HK-2 (cell line): ENCODE data around the gene DNAJC11.

Source experiments
- DNase-seq: peaks from one replicate; pipeline ENCODE4 v3.0.0-alpha.2; 2018; ENCODE audit not compliant: unreplicated experiment

Gene DNAJC11

DNA sequence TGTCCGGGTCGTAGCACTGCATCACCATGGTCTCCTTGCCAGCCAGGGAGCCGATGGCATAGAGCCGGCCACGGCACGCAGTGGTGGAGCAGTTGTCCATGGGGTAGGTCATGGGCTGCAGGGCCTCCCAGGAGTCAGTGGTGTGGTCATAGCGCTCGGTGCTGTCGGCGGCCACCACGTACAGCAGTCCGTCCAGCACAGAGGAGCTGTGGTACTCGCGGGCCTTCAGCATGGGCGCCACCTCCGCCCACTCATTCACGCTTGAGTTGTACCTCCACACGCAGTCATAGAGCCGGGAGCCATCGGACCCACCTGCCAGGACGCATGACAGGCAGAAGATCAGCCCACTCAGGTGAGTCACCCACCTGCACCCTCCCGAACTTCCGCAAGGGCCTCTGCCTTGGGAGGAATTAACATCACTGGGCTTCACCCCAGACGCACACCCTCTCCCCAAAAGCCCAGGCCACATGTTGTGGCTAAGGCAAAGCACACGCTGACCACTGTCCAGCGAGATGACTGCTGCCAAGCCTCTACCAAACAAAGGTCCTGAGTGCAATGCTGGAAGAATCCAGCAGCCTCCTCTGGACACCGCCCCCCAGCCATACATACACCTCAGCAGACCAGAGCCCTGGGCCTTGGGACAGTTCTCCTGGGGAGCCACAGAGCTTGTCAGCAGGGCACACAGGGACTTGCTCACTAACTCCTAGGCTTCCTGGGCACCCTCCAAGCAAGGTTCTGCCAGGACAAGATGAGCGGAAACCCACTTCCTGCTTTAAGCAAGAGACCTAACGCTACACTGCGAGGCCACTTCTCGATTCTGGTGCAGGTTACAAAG is 102.3 kb downstream of the DNAJC11 start:
- no peak for DNase-seq

- no peak for DNase-seq
Observed at GRCh38 chr1:6597777-6598131, 103.9 kb downstream of the DNAJC11 start.

DNA sequence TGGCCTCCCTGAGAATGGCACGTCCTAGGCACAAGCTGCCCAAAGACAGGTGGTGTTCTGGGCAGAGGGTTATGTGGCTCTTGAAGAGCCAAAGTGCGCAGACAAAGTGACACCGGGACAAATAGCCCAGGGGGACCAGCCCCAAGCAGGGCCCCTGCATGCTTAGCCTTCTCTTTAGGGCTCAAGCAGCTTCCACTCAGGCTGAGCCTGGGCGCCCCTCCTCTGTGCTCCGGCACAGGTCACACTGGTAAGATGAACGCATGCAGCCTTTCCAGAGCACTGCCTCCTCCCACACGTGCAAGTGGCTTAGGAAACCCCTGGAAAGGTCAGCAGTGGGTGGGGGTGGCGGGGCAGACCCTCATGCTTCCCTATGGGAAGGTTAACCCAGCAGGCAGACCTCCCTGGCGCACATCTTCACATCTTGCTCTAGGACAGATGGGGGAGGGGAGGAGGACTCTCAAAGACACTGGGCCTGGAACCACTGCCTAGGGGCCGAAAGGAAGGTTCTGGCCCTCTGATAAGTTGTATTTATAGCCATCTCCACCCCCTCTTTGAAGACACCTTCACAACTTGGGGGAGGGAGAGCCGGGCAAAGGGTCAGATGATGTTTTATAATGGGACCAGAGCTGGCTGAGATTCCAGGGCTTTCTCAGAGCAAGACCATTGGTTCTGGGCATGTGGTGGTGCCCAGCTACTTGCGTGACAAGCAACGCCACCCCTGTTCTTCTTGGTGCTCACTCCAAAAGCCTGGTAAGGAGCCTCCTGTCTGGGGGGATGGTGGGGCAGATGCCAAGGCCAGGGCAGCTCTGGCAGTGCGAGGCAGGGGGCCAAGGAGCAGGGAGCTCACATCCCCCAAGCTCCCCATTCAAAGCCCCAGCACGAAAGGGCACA is 104.5 kb downstream of the DNAJC11 start:
- DNase-seq, result no peak

GRCh38 chr1:6596351-6596750 is 105.3 kb downstream of the DNAJC11 start:
- DNase-seq, result no peak

- DNase-seq, result no peak
Observed at GRCh38 chr1:6594977-6595740, 106.5 kb downstream of the DNAJC11 start.

DNA sequence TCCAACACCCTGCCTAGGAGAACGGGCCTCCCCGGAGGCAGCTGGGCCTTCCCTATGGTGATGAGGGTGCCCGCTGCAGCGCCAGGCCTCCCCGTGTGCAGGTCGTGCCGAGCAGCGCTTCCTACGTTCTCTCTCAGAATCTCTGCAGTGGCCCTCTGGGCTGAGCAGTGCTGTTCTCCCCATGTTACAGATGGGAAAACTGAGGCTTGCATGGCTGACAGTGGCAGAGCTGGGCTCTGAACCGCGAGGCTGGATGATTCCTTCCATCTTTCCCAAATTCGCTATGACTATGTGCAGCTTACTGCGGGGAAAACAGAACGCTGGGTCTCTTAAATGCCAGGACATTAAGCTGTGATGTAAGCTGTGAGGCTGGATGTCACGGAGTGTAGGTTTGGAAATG is 107.8 kb downstream of the DNAJC11 start:
- no peak for DNase-seq

- DNase-seq, result no peak
Observed at GRCh38 chr1:6592865-6593593, 108.6 kb downstream of the DNAJC11 start.

DNA sequence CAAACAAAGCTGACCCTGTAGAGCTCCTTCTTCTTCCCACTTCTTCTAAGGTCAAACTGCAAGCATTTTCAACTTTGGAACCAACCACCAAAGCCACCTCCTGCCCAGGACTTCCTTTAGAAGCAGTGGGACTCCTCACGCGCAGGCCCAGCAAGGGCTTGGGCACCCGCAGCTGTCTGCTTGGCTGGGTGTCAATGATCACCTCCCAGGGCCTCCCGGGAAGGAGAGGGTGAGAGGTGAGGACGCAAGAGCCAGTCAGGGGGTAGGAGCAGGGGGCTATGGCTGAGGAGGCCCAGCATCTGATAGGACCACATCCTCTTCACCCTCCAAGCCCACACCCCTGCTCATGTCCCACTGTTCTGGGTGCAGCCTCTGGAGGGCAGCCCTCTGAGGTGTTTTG is 109.2 kb downstream of the DNAJC11 start:
- DNase-seq, result no peak

GRCh38 chr1:6591644-6592043 is 110.0 kb downstream of the DNAJC11 start:
- DNase-seq, result no peak

- DNase-seq, result no peak
Observed at GRCh38 chr1:6591222-6591621, 110.4 kb downstream of the DNAJC11 start.

DNA sequence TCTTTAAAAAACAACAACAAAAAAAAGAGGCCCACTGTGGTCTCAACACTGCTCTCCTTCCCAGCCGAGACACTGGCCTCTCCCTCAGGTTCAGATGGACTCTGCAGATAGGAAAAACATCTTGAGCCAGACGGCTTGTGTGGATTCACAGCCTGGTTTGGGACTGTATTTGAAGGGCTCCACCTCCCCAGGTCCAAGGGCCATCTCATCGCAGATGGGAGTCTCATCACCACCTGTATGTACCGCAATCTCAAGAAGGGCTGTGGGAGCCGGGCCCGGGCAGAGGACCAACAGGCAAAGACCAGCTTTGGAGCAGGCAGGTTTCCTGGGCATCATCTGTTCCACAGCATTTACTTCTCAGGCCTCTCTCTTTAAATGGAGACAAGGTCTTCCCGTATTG is 111.6 kb downstream of the DNAJC11 start:
- no peak for DNase-seq

DNA sequence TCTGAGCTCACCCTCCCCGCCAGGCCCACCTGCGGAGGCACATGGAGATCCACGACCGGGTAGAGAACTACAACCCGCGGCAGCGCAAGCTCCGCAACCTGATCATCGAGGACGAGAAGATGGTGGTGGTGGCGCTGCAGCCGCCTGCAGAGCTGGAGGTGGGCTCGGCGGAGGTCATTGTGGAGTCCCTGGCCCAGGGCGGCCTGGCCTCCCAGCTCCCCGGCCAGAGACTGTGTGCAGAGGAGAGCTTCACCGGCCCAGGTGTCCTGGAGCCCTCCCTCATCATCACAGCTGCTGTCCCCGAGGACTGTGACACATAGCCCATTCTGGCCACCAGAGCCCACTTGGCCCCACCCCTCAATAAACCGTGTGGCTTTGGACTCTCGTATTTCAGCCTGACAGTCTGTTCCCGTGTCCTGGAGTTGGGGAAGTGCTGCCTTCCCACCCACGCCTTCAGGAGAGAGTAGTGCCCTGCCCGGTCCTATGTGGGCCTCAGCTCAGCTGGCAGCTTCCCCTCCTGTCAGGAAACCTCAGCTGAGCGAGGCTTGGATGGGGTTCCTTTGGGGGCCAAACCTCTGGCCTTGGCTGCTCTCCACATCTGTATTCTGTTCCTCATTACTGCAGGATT is 112.6 kb downstream of the DNAJC11 start:
- DNase-seq, result no peak

- no peak for DNase-seq
Observed at GRCh38 chr1:6588128-6588892, 113.3 kb downstream of the DNAJC11 start.

GRCh38 chr1:6587261-6588005 is 114.2 kb downstream of the DNAJC11 start:
- DNase-seq, result no peak

- no peak for DNase-seq
Observed at GRCh38 chr1:6586404-6586816, 115.2 kb downstream of the DNAJC11 start.

- DNase-seq, result no peak
Observed at GRCh38 chr1:6585841-6586240, 115.8 kb downstream of the DNAJC11 start.

- DNase-seq, result no peak
Observed at GRCh38 chr1:6585081-6585722, 116.4 kb downstream of the DNAJC11 start.
